ENCODE measurements around the gene CDC26. TPM values are rescaled to one million over a fixed set of nuclear protein-coding genes. Genes with fewer than 3 reads are reported as not detected.

The CDC26 gene
- total and polyA plus RNA-seq, 10 of the 15 experiments (the other 5 are each of a cell fraction or from before 2014, with no cell fraction given): 28.2 to 156 (median 61.5) TPM

DNA sequence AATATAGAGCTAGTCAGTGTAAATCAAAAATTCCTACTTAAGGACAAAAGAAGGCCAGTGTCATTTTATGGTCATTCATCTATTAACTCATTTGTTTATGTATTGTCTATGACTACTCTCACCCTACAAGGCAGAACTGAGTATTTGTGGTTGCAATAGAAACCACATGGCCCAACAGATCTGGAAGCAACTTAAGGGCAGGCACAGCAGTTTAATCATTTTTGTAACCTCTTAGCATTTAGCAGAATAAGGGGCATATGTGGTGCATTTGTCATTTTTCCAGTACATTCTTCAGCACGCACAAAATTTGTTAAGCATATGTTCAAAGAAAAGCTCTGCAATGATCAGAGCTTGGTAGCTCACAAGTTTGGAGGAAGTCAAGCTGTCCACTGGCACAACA, 55.4 kb downstream of the CDC26 start (continued):
- TF ChIP-seq, protein P1, sequence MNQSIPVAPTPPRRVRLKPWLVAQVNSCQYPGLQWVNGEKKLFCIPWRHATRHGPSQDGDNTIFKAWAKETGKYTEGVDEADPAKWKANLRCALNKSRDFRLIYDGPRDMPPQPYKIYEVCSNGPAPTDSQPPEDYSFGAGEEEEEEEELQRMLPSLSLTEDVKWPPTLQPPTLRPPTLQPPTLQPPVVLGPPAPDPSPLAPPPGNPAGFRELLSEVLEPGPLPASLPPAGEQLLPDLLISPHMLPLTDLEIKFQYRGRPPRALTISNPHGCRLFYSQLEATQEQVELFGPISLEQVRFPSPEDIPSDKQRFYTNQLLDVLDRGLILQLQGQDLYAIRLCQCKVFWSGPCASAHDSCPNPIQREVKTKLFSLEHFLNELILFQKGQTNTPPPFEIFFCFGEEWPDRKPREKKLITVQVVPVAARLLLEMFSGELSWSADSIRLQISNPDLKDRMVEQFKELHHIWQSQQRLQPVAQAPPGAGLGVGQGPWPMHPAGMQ (IDR thresholded peaks at IDR 0.05; ENCODE audit: borderline replicate concordance): no peak
- 0 out of 2 replicates have a peak, but pooled peaks have one; percentile 41 for TF ChIP-seq PAX5 (IDR thresholded peaks at IDR 0.05; ENCODE audit: borderline replicate concordance, low read depth, low read length)
- no peak for TF ChIP-seq ZBED1 (IDR thresholded peaks at IDR 0.05; ENCODE audit: borderline replicate concordance)
- TF ChIP-seq RELA (IDR thresholded peaks at IDR 0.05; ENCODE audit: borderline replicate concordance, partially characterized antibody): no peak
- 0 out of 2 replicates have a peak, but pooled peaks have one; percentile 56 for TF ChIP-seq MXI1 (IDR thresholded peaks at IDR 0.05; ENCODE audit: low read depth, low read length)
- TF ChIP-seq BHLHE40 (IDR thresholded peaks at IDR 0.05; ENCODE audit: borderline replicate concordance in 1 of 2, low read depth in 2 of 2, low read length in 1 of 2): peak in 1 of 2 experiments; percentile 54; a peak in 1 of 4 replicates
- TF ChIP-seq REST (IDR thresholded peaks at IDR 0.05; ENCODE audit: low read depth, low read length): no peak
- TF ChIP-seq NKRF (conservative IDR thresholded peaks at IDR 0.05): no peak; the same call in 1 of the 2 replicates
- peak; percentile 13 to 47; a peak in 3 of 4 replicates for TF ChIP-seq IKZF2 (IDR thresholded peaks at IDR 0.05)
- no peak for TF ChIP-seq SREBF1 (IDR thresholded peaks at IDR 0.05; ENCODE audit: low read length)
- no peak for TF ChIP-seq RAD51 (IDR thresholded peaks at IDR 0.05)
- TF ChIP-seq EGR1 (IDR thresholded peaks at IDR 0.05; ENCODE audit: borderline replicate concordance in 1 of 2, low read depth in 2 of 2, low read length in 2 of 2): no peak
- no peak for TF ChIP-seq EZH2 (IDR thresholded peaks at IDR 0.05; ENCODE audit: borderline replicate concordance, control insufficient read depth, low read depth, low read length)
- TF ChIP-seq ETV6 (conservative IDR thresholded peaks at IDR 0.05 in 1 of 2, IDR thresholded peaks at IDR 0.05 in 1 of 2; ENCODE audit: borderline replicate concordance in 1 of 2, low read depth in 1 of 2): peak in 1 of 2 experiments; percentile 68; a peak in 2 of 4 replicates
- no peak for TF ChIP-seq ZNF207 (IDR thresholded peaks at IDR 0.05; ENCODE audit: borderline replicate concordance)

Measured in GM12878 (cell line).